ENCODE measurements around the gene PRKG1.
"Not testable (repeated sequence)": the region's sequence is repeated elsewhere in the genome, so short reads cannot be mapped to it uniquely, and the experiment has no call there.

Gene PRKG1

DNA sequence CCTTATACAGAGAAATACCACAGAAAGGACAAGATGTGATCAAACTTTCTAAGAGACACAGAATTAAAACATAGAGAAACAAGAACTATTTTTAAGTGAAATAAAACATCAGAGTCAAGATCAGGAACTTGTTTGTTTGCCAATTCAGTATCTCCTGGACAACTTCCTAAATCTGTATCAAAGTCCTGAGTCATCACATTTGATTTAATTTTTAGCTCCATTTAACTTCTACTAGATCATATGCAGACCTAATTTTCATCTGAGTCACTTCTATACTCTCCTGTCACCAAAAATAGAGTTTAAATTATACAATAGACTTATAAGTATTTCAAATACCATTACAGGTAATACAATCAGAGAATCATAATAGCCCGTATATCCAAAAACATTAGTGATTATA is 268.1 kb downstream of the PRKG1 start:
- no peak for FAIRE-seq

DNA sequence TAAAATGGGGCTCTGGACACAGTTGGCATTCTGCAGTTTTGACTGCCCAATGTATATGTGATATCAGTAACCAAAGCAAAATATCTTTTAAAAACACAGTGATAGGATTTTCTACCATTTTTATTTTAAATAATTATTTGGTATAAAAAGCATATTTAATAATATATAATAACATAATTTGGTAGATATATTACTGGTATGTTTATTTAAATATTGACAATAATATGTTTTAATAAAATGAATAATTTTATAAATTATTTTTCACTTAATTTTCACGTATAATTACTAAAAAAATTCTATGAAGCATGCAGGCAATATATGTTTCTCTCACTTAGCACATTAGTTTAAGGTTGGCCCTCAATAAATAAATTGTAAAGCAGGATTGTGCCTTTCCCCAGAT is 269.1 kb downstream of the PRKG1 start:
- FAIRE-seq, result peak; percentile 10

DNA sequence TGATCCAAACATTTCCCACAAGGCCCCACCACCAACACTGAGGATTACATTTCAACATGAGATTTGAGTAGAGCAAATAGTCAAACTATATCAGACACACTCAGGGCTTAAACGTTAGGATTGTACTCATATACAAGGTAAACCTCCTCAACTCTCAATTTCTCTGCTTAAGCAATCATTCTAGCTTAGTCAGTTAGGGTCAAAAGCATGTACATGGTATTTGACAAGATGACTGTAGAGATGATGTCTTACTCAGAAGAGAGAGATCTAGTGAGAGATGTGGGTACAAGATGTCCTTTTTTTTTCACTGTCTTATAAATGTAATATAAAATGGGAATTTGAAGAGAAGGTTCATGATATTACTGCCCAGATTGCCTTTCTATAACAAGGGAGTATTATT is 270.1 kb downstream of the PRKG1 start:
- no peak for FAIRE-seq

DNA sequence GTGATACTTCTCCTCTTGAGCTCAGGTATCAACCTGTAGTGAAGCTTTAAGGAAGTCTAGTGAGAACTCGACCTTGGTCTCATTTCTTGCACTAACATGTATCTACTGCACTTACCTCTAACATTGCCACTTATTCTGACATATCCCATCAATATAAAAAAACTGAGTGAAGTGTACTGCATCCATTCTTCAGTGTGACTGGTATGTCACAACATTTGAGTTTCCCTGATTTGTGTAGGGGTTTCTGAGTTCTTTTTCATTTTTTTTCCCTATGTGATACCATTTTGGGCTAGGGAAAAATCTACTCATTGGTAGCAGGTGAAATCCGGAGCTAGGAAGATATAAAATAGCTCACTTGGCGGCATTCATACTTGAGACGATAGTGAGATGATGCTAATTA is 274.3 kb downstream of the PRKG1 start:
- FAIRE-seq, result no peak

DNA sequence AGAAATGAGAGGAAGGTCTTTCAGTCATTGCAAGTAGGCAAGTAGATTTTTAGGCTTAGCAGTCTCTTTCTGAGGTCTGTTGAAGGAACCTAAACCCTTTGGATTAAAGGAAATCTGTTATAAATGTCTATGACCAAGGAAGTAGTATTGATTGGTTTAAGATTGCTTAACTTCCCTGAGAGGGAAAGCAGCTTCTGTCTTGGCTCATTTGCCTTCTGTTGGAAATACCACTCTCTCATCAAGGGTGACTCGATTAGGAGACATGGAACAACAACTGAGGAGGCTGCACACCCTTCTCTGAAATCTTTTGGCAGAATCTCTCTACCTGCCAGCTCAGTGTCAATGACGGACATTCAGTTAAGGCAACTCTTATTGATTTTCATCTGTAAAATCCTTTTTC is 282.9 kb downstream of the PRKG1 start:
- FAIRE-seq, result no peak

DNA sequence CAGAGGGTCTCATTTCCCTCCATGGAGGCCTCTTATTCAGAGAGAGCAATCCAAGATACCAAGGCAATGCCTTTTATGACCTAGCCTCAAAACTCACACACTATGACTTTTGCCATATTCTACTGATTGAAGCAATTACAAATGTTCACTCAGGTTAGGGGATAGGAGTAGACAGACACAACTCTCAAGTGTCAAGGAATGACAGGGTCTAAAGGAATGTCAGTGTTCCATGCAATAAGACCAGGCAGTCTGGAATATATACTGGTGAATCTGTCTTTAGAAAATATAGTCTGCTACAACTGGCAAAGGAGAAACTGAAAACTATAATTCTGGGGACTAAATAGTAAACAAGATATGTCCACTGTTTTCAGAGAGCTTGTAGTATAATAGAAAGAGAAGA is 283.9 kb downstream of the PRKG1 start:
- FAIRE-seq, result no peak

DNA sequence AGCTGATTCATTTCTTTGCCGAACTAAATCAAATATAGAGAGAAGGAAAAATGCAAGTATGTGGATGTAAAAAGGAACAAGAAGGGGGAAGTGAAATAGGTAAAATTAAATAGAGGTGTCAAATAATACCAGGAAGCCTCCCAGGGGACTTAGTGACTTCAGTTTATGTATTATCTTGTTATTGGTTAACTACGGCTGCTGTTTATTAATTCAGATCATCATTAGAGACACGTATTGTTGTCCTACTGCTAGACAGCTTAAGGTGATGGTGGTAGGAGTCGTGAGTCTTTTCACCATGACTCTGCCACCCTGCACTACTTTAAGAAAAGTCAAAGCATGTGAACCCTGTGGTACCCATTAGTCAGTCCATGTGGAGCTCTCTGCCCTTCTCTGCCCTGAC is 289.1 kb downstream of the PRKG1 start:
- FAIRE-seq, result no peak

DNA sequence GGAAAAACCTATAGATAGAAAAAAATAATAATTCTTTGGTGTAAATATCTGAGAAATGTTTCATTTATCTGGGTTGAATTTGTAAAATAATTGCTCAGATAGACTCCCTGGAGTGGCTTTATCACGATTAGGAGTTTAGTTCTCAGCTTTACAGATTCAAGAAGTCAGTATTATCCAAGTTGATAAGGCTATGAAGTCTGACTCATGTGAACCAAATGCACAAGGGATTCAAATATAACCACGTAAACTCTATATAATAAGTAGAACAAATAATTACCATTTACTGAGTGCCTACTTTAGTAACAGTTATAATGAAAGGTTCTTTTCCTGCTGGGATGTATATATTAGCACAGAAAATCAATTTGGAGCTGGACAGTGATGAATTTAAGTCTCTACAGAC is 290.4 kb downstream of the PRKG1 start:
- no peak for FAIRE-seq

DNA sequence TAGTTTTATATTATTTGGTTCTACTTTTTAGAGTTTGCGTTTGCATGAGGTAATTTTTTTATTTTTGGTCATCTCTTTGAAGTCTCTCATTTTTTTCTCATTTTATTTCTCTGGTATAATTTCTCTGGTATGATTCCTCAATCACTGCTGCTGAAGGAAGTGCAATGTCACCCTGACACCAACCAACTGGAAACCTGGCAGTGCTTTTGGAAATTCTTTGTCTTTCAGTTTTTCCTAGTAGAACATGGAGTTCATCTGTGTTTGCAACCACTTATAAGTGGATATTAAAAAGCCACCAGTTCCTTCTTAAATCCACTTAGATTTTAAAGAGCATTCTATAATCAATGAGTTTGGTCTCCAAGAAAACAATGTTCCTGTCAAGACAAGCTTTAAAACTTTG is 291.8 kb downstream of the PRKG1 start:
- FAIRE-seq, result no peak

DNA sequence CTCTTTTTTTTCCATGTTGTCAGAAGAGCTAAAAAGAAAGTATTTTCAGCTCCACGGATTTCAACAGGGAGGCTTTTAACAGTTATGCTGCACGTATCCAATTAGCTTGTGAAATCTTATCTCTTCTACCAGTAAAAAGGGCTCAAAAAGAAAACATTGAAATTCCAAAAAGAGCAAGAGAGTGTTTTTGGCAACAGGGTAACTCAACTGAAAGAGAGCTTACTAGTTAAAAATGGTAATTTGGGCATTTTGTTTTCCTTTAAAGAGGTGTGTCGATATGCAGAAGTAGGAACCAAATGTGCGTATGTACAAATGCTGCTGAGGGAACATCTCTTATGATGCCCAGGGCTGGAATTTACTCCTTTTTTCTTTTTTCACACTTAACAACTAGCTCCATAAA is 292.8 kb downstream of the PRKG1 start:
- no peak for FAIRE-seq

DNA sequence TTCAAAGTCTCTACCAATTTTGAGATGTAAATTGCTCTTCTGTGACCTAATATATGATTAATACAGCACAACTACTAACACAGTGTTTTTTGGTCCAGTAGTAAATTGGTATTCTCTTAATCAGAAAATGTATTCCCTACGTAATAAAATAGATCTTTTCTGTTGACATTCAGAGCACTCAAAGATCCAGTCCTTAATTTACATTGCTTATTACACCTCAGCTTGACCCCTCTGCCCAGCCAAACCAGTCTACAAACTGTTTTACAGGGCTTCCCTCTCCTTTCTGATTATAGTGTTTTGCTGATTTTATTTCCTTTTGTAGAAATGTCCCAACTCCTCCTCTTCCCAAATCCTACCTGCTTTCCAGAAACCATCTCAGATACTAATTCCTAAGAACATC is 293.4 kb downstream of the PRKG1 start:
- no peak for FAIRE-seq

DNA sequence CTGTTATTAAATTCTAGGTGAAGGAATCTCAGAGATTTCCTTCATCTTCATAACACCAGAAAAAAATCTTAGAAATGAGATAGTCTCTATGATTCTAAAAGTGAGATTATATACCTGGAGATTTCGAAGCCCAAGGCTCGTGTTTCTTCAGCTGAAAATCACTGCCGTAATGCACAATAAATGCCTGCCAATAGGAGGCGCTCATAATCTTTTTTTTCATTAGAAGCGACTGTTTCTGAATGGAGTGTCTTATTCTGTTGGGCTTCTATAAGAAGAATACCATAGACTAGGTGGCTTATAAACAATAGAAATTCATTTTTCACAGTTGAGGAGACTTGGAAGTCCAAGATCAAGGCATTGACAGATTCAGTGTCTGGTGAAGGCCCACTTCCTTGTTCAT is 294.7 kb downstream of the PRKG1 start:
- FAIRE-seq, result no peak

DNA sequence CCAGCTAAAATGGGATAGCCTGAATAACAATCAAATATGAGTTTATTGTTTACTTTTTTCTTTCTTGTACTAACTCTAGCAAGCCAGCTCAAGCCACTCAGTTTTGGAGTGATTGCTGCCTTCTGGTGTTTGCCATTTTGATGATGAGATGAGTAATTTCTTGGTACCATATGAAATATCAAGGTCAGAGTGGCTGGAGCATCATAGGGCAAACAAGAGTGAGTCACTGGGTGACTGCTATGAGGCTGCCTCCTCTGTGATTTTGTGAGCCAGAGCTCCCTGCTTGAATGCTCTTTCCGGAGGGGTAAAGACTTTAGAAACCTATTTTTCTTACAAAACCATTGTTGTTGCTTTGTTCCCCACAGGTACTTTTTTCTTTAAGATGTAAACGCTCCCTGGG is 295.6 kb downstream of the PRKG1 start:
- FAIRE-seq, result no peak

DNA sequence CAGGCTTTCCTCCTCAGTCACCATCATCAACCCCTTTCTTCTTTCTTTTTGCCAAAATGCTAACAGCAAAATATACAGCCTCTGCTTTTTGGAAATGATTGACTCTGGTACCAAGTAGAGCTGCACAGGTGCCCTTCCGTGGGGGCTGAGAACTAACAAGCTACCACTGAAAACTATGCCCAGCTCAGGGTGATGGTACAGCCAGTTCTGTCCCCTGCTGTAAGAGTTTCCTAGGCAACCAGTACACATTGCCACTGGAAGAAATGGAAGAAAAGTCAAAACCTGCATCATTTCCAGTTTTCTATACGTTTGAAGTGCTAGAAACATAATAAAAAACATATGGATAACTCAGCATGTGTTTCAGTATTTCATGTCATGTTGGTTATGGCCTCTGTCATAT is 297.5 kb downstream of the PRKG1 start:
- FAIRE-seq, result no peak

DNA sequence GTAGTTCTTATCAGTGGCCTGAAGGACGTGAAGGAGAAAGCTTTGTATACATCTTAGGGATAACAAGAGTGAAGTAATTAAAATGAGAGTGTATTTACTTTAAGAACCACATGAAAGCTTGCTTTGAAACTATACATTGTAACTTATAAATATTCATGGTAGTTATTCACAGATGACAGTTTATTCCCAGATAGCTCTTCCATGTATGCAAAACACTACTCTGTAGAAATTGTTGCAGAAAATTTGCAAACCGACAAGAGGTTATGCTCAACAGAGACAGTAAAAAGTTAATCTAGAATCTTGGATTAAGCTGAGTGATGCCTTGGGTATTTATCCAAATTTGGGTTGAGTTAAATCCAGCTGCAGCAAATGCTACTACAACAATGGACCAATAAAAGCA is 301.5 kb downstream of the PRKG1 start:
- FAIRE-seq, result no peak

DNA sequence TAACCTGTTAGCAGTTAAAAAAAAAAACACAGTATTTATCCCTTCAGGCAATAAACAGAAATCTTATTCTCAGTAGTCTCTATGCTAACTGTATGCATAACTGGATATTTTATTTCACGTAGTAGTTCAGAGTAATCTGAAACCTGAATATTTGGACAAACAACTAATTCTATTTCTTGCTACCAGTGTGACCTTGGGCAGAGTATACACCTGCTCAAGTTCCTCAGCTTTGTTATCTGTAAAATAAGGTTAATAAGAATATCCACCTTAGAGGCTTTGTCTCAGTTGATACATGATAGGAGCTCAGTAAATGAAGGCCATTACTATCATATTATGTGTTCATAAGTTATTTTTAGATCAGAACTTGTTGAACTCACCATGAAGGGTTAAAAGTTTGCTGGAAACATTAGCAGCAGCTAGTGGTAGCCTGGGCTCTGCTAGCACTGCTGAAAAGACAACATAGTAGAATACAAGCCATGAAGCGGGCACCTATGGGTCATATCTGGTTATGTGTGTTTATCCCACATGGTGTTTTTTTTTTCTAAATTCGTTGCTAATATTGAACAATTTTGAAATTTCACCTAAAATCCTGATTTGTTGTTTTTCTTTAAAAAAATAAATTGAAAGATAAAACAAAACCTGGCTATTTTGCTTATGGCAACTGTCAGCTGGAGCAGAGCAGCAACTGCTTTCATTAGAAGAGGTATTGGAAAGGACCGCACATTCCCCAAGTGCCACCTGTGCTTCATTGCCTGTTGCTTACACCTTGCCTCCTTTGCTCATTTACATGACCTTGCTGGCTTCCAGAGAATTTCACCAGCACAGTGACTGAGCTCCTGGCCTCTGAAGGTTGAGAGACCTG is 303.0 kb downstream of the PRKG1 start:
- FAIRE-seq, result no peak

DNA sequence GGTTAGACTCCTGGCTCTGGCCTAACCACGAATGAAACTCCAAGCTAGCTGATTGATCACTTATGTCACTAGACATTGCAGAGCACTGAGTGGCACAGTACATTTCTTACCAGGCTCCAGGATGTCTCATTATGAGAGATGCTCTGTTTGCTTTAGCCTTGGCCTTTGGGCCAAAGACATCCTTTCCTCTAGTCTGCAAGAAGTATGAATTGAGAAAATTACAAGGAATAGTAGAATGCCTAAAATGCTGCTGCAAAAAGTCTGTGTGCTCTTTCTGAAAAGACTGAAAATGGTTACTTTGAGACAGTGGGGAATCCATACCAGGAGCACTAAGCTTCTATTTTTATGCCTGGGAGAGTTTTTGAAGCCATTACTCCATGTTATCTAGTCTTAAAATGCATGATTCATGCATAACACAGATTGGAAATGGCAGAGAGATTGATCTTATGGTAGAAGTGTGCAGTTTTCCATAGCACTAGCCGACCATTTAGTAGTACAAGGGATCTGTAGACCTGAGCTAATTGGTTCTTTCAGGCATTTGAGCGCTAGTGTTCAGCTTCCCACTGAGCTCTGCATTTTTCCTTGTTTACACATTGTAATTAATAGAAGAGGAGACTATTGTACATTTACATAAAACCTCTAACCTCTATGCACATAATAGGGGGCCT is 303.8 kb downstream of the PRKG1 start:
- no peak for FAIRE-seq

DNA sequence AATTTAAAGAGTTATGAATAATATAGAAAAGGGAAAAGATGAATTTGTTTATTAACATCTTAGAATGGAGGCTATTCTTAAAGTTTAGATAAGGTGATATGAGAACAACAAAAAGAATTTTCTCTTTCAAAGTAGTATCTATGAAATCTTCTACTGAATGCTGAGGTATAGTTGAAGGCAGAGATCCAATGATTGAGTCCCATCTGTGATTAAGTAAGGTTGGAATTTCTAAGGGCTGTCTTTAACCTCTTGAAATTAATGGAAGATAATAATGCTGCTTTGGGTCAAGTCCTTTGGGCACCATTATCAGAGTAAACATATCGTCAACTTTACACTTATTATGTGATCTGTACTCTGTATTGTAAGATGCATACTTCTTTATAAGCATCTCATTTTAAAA is 307.9 kb downstream of the PRKG1 start:
- no peak for FAIRE-seq

DNA sequence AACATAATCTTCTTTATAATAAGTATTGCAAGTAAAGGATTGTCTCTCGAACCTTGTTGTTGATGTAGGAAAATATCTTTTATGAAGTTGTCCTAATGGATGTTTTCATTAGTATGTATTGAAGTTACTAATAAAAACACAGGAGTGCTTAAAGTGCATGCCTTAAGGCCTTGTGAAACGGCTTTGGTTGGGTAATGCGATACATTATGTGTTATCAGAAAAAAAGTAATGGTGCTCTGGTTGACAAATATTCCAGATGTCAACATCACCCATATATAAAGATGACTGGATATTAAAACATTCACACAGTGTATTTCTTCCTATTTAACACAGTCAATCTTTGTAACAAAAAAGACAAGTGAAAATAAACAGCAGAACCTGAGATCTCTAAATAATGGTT is 310.7 kb downstream of the PRKG1 start:
- no peak for FAIRE-seq

DNA sequence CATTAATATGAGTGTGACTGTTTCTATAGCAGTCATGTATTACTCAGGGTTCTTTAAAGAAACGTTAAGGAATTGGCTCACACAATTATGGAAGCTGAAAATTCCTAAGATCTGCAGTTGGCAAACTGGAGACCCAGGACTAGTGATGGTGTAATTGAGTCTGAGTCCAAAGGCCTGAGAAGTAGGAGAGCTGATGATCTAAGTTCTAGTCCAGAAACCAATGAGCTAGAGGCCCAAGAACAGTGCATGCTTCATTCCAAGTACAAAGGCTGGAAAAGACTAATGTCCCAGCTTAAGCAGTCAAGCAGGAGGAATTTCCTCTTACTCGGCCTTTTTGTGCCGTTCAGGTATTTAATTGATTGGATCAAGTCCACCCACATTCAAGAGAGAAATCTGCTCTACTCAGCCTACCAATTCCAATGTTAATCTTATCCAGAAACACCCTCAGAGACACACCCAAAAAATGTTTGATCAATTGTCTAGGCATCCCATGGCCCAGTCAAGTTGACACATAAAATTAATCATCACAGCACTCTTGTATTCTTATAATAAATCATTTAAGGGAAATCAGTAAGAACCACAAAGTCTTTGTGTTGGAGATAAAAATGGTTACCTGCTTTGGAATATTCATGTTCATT is 312.1 kb downstream of the PRKG1 start:
- FAIRE-seq, result no peak

DNA sequence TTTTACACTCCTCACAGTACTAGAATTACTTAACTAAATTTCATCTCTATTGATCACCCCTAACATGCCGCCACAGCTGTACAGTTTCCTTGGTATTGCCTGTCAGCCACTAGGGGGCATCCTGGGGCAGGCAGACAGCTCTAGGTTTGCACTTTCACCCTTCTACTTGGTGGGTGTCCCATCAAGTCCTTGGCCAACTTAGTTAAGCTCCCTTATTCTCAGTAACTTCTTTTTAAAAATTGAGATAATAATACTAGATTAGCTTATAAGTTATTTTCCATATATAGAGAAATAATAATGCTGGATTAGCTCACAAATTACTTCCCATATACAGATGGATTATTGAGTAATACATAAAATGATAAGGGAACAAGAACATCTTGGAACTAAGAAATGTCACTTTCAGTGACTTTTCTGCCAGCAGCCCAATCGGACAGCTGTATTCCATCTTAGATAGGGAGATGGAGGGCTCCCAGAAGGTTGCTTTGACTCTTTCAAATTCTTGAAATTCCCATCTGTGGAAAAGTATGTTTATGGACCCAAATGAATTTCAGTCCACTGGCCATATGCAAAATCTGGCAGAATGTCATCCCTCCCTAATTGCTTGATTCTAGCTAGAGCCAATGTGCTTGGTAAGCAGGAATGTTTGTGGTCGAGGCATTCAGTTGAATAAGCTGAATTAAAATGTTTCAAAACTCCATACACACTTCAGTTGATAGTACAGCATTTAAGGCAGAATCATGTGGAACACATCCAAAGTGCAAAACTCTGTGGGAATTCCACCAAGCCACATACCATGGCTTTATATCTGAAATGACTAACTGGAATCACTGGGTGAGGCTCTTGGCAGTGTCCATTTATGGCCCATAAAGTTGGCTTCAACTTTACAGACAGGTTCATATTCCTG is 315.4 kb downstream of the PRKG1 start:
- peak; percentile 24 for FAIRE-seq

DNA sequence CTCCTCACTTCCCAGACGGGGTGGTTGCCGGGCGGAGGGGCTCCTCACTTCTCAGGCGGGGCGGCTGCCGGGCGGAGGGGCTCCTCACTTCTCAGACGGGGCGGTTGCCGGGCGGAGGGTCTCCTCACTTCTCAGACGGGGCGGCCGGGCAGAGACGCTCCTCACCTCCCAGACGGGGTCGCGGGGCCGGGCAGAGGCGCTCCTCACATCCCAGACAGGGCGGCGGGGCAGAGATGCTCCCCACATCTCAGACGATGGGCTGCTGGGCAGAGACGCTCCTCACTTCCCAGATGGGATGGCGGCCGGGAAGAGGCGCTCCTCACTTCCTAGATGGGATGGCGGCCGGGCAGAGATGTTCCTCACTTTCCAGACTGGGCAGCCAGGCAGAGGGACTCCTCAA is 318.7 kb downstream of the PRKG1 start:
- not testable (repeated sequence) for FAIRE-seq

DNA sequence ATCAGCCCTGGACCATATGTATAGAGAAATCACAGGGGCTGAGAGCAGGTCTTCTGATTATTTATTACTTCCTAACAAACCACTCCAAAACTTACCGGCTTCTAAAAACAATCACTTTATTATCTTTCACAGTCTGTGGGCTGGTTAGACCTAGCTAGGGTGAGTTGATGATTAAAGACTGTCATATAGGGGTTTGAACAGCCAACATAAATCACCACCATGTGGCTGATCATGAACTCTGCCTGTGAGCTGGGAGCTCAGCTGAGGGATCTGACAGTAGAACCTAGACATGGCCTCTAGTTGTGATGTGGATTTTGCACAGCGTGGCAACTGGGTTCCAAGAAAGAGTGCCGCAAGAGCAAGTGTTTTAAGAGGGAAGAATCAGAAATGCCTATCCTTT is 319.8 kb downstream of the PRKG1 start:
- no peak for FAIRE-seq

Data from colon (tissue), 2 donors.